ENCODE results near the gene FRYL.

GRCh38 chr4:48602763-48603162 is 177.3 kb downstream of the FRYL start:
- TF ChIP-seq CTCF (conservative IDR thresholded peaks at IDR 0.05; ENCODE audit: low read length) (no peak), EZH2phosphoT487 (IDR thresholded peaks at IDR 0.05; ENCODE audit: borderline replicate concordance, low read depth, low read length) (no peak)

Data from OCI-LY7 (cell line).